GM19467 (cell line): ENCODE results near the gene PCF11.
A peak's percentile ranks its signal among the peaks of the same experiment; 100 is the strongest.
"Not testable (repeated sequence)": the region's sequence is repeated elsewhere in the genome, so short reads cannot be mapped to it uniquely, and the experiment has no call there.

Experiments used
- ATAC-seq: cut with Tn5 transposase; IDR thresholded peaks from one replicate; pipeline ENCODE4 v1.9.1; 2021; ENCODE audit warnings: mild to moderate bottlenecking, moderate library complexity; ENCODE audit not compliant: unreplicated experiment

Gene PCF11

GRCh38 chr11:83192606-83193245 lies 35.8 kb downstream of the PCF11 start:
- ATAC-seq, result no peak

GRCh38 chr11:83193315-83194280 lies 36.7 kb downstream of the PCF11 start, which contains the start of gene ANKRD42:
ANKRD42 (plus strand) TSS chr11:83193712; CDS start chr11:83194671, 959 bp downstream.
- peak; percentile 92 for ATAC-seq

- peak; percentile 52 for ATAC-seq
These were observed 37.6 kb downstream of the PCF11 start for GRCh38 chr11:83194281-83195142.

GRCh38 chr11:83195143-83195466 lies 38.2 kb downstream of the PCF11 start:
- no peak for ATAC-seq

- ATAC-seq, result no peak
These were observed 38.7 kb downstream of the PCF11 start for GRCh38 chr11:83195649-83196048.

- no peak for ATAC-seq
These were observed 43.1 kb downstream of the PCF11 start for GRCh38 chr11:83200035-83200434.

GRCh38 chr11:83205608-83206185 lies 48.8 kb downstream of the PCF11 start:
- no peak for ATAC-seq

- no peak for ATAC-seq
These were observed 49.3 kb downstream of the PCF11 start for GRCh38 chr11:83206221-83206620.

- ATAC-seq, result not testable (repeated sequence)
These were observed 49.9 kb downstream of the PCF11 start for GRCh38 chr11:83206771-83207382.

- no peak for ATAC-seq
These were observed 62.2 kb downstream of the PCF11 start for GRCh38 chr11:83219095-83219494.

- ATAC-seq, result no peak
These were observed 63.3 kb downstream of the PCF11 start for GRCh38 chr11:83220260-83220659.

- no peak for ATAC-seq
These were observed 64.8 kb downstream of the PCF11 start for GRCh38 chr11:83221694-83222093.

GRCh38 chr11:83222499-83222898 lies 65.6 kb downstream of the PCF11 start:
- ATAC-seq, result no peak

GRCh38 chr11:83223457-83223856 lies 66.5 kb downstream of the PCF11 start:
- ATAC-seq, result no peak

- no peak for ATAC-seq
These were observed 78.9 kb downstream of the PCF11 start for GRCh38 chr11:83235825-83236224.
